SK-N-SH (cell line): ENCODE measurements around the gene INSC. TPM values are rescaled to one million over a fixed set of nuclear protein-coding genes. Genes with fewer than 3 reads are reported as not detected.

Source experiments
- CTCF ChIA-PET: fragments of 300-600, 350-600 bp; formaldehyde crosslinking; extraction: SDS; loops from one replicate; lab custom pipeline; 2021; lab: Yijun Ruan, JAX
- POLR2A ChIA-PET: fragments of 350-600 bp; sonication (Branson Sonifier 250); formaldehyde crosslinking; extraction: SDS; loops from one replicate; lab custom pipeline; 2020; ENCODE audit warnings: antibody characterized with exemption, inconsistent platforms; lab: Yijun Ruan, JAX
- DNase-seq: peaks from one replicate; pipeline ENCODE4 v3.0.0; 2012
- H2AFZ ChIP-seq: fragments of 200-600 bp; sonication (generic); 2 replicates; pipeline ENCODE4 v1.8.1; 2016; ENCODE audit warnings: antibody characterized with exemption, mild to moderate bottlenecking, low read depth
- H3F3A ChIP-seq: fragments of 200-600 bp; sonication (generic); replicated peaks from 2 replicates; pipeline ENCODE3; 2016; ENCODE audit warnings: antibody characterized with exemption, mild to moderate bottlenecking; ENCODE audit not compliant: insufficient read depth
- H3K27ac ChIP-seq, 2 experiments: fragments of 200-500 bp in 1 of 2; fragments of 200-600 bp in 1 of 2; sonication (Bioruptor generic) in 1 of 2; sonication (generic), shearing (Covaris generic) in 1 of 2; 2 replicates each; pipeline versions ENCODE4 v1.5.1 to v1.6.1; 2014 to 2016; ENCODE audit warnings: low read depth in 2 of 2, inconsistent platforms in 1 of 2, low read length in 1 of 2, mild to moderate bottlenecking in 1 of 2, mixed read lengths in 1 of 2
- H3K27me3 ChIP-seq: fragments of 200-600 bp; sonication (generic), shearing (Covaris generic); 2 replicates; pipeline ENCODE4 v1.6.1; 2016; ENCODE audit warnings: mixed run types; ENCODE audit not compliant: insufficient read depth
- H3K36me3 ChIP-seq, 2 experiments: fragments of 200-500 bp in 1 of 2; fragments of 200-600 bp in 1 of 2; sonication (Bioruptor generic) in 1 of 2; sonication (generic) in 1 of 2; replicated peaks in 1 of 2; 2 replicates each; pipeline versions ENCODE3 to v1.5.1; 2014 to 2016; ENCODE audit warnings: low read length in 1 of 2, mild to moderate bottlenecking in 1 of 2; ENCODE audit not compliant: insufficient read depth in 2 of 2, control insufficient read depth in 1 of 2
- H3K4me1 ChIP-seq, 2 experiments: fragments of 200-500 bp in 1 of 2; fragments of 200-600 bp in 1 of 2; sonication (Bioruptor generic) in 1 of 2; sonication (generic), shearing (Covaris generic) in 1 of 2; 2 replicates each; pipeline versions ENCODE4 v1.5.1 to v1.6.1; 2014 to 2016; ENCODE audit warnings: low read depth in 1 of 2, low read length in 1 of 2, mixed run types in 1 of 2; ENCODE audit not compliant: insufficient read depth in 2 of 2, control insufficient read depth in 1 of 2
- H3K4me2 ChIP-seq: fragments of 200-600 bp; sonication (generic), shearing (Covaris generic); 2 replicates; pipeline ENCODE4 v1.6.1; 2017; ENCODE audit warnings: mixed run types
- H3K4me3 ChIP-seq, 2 experiments: fragments of 200-500 bp in 1 of 2; fragments of 200-600 bp in 1 of 2; sonication (Bioruptor generic) in 1 of 2; sonication (generic), shearing (Covaris generic) in 1 of 2; 2 replicates each; pipeline versions ENCODE4 v1.5.1 to v1.8.1; 2014 to 2016; ENCODE audit warnings: low read depth in 2 of 2, inconsistent platforms in 1 of 2, low read length in 1 of 2, mild to moderate bottlenecking in 1 of 2, mixed read lengths in 1 of 2, moderate library complexity in 1 of 2
- H3K79me2 ChIP-seq: fragments of 200-600 bp; sonication (generic); 2 replicates; pipeline ENCODE4 v1.8.1; 2017; ENCODE audit warnings: mild to moderate bottlenecking; ENCODE audit not compliant: insufficient read depth
- H3K9ac ChIP-seq: fragments of 200-600 bp; sonication (generic); 2 replicates; pipeline ENCODE4 v1.6.1; 2017; ENCODE audit warnings: mixed run types
- H3K9me2 ChIP-seq: fragments of 200-600 bp; sonication (generic); 2 replicates; pipeline ENCODE4 v1.6.1; 2017; ENCODE audit warnings: mixed run types
- H3K9me3 ChIP-seq: fragments of 200-600 bp; sonication (generic); 2 replicates; pipeline ENCODE4 v1.6.1; 2017; ENCODE audit warnings: mixed run types, mild to moderate bottlenecking, moderate library complexity
- H4K20me1 ChIP-seq: fragments of 200-600 bp; sonication (generic); 2 replicates; pipeline ENCODE4 v1.6.1; 2017; ENCODE audit warnings: mild to moderate bottlenecking, mixed run types; ENCODE audit not compliant: insufficient read depth
- CHD2 ChIP-seq: fragments of 150-350 bp; IDR thresholded peaks from 2 replicates; pipeline ENCODE4 v1.6.1; 2018; ENCODE audit warnings: low read length; ENCODE audit not compliant: partially characterized antibody
- EZH2phosphoT487 ChIP-seq: fragments of 200-600 bp; sonication (generic); IDR thresholded peaks from 2 replicates; pipeline ENCODE4 v1.6.1; 2017; ENCODE audit warnings: low read depth, mixed run types, mild to moderate bottlenecking, antibody characterized with exemption, moderate library complexity, borderline replicate concordance
- FOXJ3 ChIP-seq: sonication (generic); formaldehyde crosslinking; IDR thresholded peaks from 2 replicates; pipeline ENCODE4 v1.5.1; 2020; ENCODE audit warnings: mild to moderate bottlenecking, missing genetic modification reagents
- GABPA ChIP-seq: IDR thresholded peaks from 2 replicates; pipeline ENCODE4 v1.4.0; 2012; ENCODE audit warnings: low read depth, mild to moderate bottlenecking
- MEF2A ChIP-seq: IDR thresholded peaks from 2 replicates; pipeline ENCODE4 v1.4.0; 2012; ENCODE audit warnings: low read depth, borderline replicate concordance
- MXI1 ChIP-seq: IDR thresholded peaks from 2 replicates; pipeline ENCODE4 v1.6.1; 2012; ENCODE audit warnings: mild to moderate bottlenecking, low read depth, low read length, improper control_type of control experiment
- NFIC ChIP-seq: IDR thresholded peaks from 2 replicates; pipeline ENCODE4 v1.4.0; 2012; ENCODE audit warnings: borderline replicate concordance
- NRF1 ChIP-seq: IDR thresholded peaks from 2 replicates; pipeline ENCODE4 v1.6.1; 2012; ENCODE audit warnings: low read depth, mild to moderate bottlenecking, low read length
- RAD21 ChIP-seq: IDR thresholded peaks from 2 replicates; pipeline ENCODE4 v1.6.1; 2012; ENCODE audit warnings: mild to moderate bottlenecking, low read length
- RCOR1 ChIP-seq: fragments of 150-350 bp; IDR thresholded peaks from 2 replicates; pipeline ENCODE4 v1.6.1; 2017; ENCODE audit warnings: antibody characterized with exemption, low read length
- RFX5 ChIP-seq: IDR thresholded peaks from 2 replicates; pipeline ENCODE4 v1.6.1; 2012; ENCODE audit warnings: mild to moderate bottlenecking, improper control_type of control experiment, low read length
- SMC3 ChIP-seq: IDR thresholded peaks from 2 replicates; pipeline ENCODE4 v1.6.1; 2012; ENCODE audit warnings: low read depth, low read length, improper control_type of control experiment
- YY1 ChIP-seq: IDR thresholded peaks from 2 replicates; pipeline ENCODE4 v1.4.0; 2012; ENCODE audit warnings: low read depth, mild to moderate bottlenecking
- polyA plus RNA-seq, 3 experiments: library from polyadenylated mRNA; depleted of rRNA; stranded (reverse); fragments of >200 nt; gene quantifications; 2 replicates each; pipeline ENCODE4 v1.2.3, GENCODE V29; 2012
- TF ChIP-seq, protein P1 (sequence below): fragments of 200-600 bp; sonication (generic); IDR thresholded peaks from 2 replicates; pipeline ENCODE4 v1.6.1; 2017; ENCODE audit warnings: antibody characterized with exemption, mild to moderate bottlenecking, moderate library complexity
- TF ChIP-seq, protein P2 (sequence below): IDR thresholded peaks from 2 replicates; pipeline ENCODE4 v1.4.0; 2012; ENCODE audit warnings: low read depth, borderline replicate concordance
- TF ChIP-seq, protein P3 (sequence below): IDR thresholded peaks from 2 replicates; pipeline ENCODE4 v1.6.1; 2012; ENCODE audit warnings: mild to moderate bottlenecking, low read depth, low read length, moderate library complexity
- TF ChIP-seq, protein P4 (sequence below): IDR thresholded peaks from 2 replicates; pipeline ENCODE4 v1.4.0; 2012; ENCODE audit warnings: low read depth, borderline replicate concordance
- TF ChIP-seq, protein P5 (sequence below): fragments of 150-350 bp; IDR thresholded peaks from 2 replicates; pipeline ENCODE4 v1.6.1; 2017; ENCODE audit warnings: antibody characterized with exemption, low read length, low read depth, borderline replicate concordance

Gene INSC
- polyA plus RNA-seq, 1 of the 3 experiments (the other 2 are of a cell fraction) = not detected

DNA sequence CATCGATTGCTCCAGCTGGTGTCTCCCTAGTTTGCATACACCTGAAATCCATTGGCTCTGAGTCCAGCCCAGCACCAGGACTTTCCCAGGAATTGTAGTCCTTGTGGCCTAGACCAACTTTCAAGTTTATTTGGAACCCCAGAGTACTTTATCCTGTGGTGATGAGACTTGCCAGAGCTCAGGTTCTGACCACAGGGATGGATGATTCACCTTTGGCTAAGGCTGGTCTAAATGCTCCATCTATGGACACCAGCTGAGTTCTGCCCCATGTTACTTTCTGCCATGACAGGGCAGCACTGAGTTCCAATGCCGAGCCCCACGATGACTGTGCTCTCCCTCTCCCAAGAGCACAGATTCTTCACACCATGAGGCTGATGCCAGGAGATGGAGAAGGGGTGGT, 17.3 kb upstream of the INSC start (continued):
- TF ChIP-seq, protein P1, sequence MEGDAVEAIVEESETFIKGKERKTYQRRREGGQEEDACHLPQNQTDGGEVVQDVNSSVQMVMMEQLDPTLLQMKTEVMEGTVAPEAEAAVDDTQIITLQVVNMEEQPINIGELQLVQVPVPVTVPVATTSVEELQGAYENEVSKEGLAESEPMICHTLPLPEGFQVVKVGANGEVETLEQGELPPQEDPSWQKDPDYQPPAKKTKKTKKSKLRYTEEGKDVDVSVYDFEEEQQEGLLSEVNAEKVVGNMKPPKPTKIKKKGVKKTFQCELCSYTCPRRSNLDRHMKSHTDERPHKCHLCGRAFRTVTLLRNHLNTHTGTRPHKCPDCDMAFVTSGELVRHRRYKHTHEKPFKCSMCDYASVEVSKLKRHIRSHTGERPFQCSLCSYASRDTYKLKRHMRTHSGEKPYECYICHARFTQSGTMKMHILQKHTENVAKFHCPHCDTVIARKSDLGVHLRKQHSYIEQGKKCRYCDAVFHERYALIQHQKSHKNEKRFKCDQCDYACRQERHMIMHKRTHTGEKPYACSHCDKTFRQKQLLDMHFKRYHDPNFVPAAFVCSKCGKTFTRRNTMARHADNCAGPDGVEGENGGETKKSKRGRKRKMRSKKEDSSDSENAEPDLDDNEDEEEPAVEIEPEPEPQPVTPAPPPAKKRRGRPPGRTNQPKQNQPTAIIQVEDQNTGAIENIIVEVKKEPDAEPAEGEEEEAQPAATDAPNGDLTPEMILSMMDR = no peak
- TF ChIP-seq, protein P2, sequence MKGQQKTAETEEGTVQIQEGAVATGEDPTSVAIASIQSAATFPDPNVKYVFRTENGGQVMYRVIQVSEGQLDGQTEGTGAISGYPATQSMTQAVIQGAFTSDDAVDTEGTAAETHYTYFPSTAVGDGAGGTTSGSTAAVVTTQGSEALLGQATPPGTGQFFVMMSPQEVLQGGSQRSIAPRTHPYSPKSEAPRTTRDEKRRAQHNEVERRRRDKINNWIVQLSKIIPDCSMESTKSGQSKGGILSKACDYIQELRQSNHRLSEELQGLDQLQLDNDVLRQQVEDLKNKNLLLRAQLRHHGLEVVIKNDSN = no peak
- TF ChIP-seq, protein P3, sequence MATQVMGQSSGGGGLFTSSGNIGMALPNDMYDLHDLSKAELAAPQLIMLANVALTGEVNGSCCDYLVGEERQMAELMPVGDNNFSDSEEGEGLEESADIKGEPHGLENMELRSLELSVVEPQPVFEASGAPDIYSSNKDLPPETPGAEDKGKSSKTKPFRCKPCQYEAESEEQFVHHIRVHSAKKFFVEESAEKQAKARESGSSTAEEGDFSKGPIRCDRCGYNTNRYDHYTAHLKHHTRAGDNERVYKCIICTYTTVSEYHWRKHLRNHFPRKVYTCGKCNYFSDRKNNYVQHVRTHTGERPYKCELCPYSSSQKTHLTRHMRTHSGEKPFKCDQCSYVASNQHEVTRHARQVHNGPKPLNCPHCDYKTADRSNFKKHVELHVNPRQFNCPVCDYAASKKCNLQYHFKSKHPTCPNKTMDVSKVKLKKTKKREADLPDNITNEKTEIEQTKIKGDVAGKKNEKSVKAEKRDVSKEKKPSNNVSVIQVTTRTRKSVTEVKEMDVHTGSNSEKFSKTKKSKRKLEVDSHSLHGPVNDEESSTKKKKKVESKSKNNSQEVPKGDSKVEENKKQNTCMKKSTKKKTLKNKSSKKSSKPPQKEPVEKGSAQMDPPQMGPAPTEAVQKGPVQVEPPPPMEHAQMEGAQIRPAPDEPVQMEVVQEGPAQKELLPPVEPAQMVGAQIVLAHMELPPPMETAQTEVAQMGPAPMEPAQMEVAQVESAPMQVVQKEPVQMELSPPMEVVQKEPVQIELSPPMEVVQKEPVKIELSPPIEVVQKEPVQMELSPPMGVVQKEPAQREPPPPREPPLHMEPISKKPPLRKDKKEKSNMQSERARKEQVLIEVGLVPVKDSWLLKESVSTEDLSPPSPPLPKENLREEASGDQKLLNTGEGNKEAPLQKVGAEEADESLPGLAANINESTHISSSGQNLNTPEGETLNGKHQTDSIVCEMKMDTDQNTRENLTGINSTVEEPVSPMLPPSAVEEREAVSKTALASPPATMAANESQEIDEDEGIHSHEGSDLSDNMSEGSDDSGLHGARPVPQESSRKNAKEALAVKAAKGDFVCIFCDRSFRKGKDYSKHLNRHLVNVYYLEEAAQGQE = no peak
- TF ChIP-seq SMC3 (no peak), RCOR1 (no peak)
- TF ChIP-seq, protein P4, sequence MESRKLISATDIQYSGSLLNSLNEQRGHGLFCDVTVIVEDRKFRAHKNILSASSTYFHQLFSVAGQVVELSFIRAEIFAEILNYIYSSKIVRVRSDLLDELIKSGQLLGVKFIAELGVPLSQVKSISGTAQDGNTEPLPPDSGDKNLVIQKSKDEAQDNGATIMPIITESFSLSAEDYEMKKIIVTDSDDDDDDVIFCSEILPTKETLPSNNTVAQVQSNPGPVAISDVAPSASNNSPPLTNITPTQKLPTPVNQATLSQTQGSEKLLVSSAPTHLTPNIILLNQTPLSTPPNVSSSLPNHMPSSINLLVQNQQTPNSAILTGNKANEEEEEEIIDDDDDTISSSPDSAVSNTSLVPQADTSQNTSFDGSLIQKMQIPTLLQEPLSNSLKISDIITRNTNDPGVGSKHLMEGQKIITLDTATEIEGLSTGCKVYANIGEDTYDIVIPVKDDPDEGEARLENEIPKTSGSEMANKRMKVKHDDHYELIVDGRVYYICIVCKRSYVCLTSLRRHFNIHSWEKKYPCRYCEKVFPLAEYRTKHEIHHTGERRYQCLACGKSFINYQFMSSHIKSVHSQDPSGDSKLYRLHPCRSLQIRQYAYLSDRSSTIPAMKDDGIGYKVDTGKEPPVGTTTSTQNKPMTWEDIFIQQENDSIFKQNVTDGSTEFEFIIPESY = no peak

DNA sequence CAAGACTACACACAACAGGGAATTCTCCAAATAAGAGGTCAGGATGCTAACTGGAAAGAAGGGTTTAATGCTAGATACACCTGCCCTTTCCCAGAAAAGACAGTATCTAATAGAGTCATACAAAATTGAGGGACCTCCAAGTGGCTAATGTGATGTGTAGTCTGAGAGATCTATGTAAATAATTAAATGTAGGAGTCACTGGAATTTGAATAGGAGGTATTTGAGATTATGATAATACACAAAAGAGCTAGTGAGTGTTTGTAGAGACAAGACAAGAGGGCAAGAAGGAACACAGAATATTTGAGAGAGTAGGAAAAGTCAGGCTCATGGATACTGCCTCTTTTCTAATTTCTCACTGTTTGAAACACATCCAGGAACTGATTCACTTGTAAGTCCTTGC, 15.5 kb upstream of the INSC start:
- no peak overlapping the region for H3K9ac ChIP-seq
- no peaks in the 10 kb centered on the region for H3K4me1 ChIP-seq
- no peaks in the 10 kb centered on the region for H3K36me3 ChIP-seq
- H3K9me3 ChIP-seq = no peaks in the 10 kb centered on the region
- no peak overlapping the region for H3K4me2 ChIP-seq
- H4K20me1 ChIP-seq = no peaks in the 10 kb centered on the region
- ChIA-PET CTCF (interaction anchor here (0.8 to 16.9 kb wide), 10 partner anchors 13 to 1514 kb away, joined by 3 to 282 read pairs (median 8); partner anchors contain the start of gene INSC), POLR2A (no interaction called here)
- no peak overlapping the region for H3K4me3 ChIP-seq
- H3K27me3 ChIP-seq = no peaks in the 10 kb centered on the region
- no peak for DNase-seq
- H2AFZ ChIP-seq = no peak overlapping the region
- no peak overlapping the region for H3K27ac ChIP-seq
- no peaks in the 10 kb centered on the region for H3K9me2 ChIP-seq
- H3K79me2 ChIP-seq = no peaks in the 10 kb centered on the region
- no peaks in the 10 kb centered on the region for H3F3A ChIP-seq
- TF ChIP-seq RCOR1 = no peak
- TF ChIP-seq, protein P1 = no peak
- no peak for TF ChIP-seq MEF2A
- TF ChIP-seq SMC3 = no peak
- TF ChIP-seq YY1 = no peak
- TF ChIP-seq FOXJ3 (CRISPR knock-in tag) = no peak
- no peak for TF ChIP-seq RFX5
- no peak for TF ChIP-seq NFIC
- TF ChIP-seq NRF1 = no peak
- no peak for TF ChIP-seq GABPA
- TF ChIP-seq EZH2phosphoT487 = no peak
- TF ChIP-seq RAD21 = no peak
- TF ChIP-seq MXI1 = no peak
- TF ChIP-seq, protein P5, sequence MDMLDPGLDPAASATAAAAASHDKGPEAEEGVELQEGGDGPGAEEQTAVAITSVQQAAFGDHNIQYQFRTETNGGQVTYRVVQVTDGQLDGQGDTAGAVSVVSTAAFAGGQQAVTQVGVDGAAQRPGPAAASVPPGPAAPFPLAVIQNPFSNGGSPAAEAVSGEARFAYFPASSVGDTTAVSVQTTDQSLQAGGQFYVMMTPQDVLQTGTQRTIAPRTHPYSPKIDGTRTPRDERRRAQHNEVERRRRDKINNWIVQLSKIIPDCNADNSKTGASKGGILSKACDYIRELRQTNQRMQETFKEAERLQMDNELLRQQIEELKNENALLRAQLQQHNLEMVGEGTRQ = no peak
- TF ChIP-seq, protein P2 = no peak
- no peak for TF ChIP-seq CHD2
